Ecto neural progenitor cell (in vitro differentiated cells): Measurements from ENCODE around the gene NUB1.
A peak's percentile ranks its signal among the peaks of the same experiment; 100 is the strongest.

Experiments used
- DNase-seq: peaks from one replicate; pipeline ENCODE4 v3.0.0-alpha.2; 2018; ENCODE audit warnings: low spot score

Gene NUB1

DNA sequence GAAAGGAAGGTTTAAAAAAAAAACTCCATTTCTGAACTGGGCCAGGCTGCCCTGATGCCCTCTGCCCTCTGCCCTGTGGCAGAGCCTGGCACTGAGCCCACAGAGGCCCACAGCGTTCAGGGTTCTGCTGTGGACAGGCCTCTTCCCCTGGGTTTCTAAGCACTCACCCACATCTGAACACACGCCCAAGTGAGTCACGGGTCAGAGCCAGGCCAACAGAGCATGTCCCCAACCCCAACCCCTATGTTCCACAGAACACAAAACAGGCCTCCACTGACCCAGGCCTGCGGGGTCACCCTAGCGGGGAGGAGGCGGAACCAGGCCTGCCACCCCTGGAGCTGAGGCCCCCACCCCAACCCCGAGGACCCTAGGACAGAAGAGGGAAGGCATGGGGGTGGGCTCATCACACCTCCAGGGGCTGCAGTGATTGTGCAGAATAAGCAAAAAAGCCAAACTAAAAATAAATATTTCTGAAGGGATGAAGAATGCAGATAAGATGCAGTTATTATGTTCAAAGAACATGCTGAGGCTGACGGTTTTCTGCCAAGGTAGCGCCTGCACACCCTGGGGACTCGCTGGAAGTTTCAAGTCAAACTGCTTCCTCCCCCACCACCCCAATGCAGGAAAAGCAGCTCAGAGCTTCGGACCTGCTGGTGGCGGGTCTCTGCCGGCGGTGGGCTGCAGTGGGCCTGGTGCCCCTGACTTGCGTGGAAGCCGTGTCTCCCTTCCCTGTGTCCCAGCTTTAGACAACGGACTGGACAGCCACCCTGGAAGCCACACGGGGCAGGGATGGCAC lies 62.8 kb downstream of the NUB1 start:
- DNase-seq: no peak

- DNase-seq: no peak
These were observed 63.4 kb downstream of the NUB1 start for GRCh38 chr7:151405056-151405455.

- no peak for DNase-seq
These were observed 64.0 kb downstream of the NUB1 start for GRCh38 chr7:151405588-151405987.

- no peak for DNase-seq
These were observed 64.7 kb downstream of the NUB1 start for GRCh38 chr7:151406051-151406875.

GRCh38 chr7:151406886-151407583 lies 65.4 kb downstream of the NUB1 start:
- no peak for DNase-seq

- no peak for DNase-seq
These were observed 66.9 kb downstream of the NUB1 start for GRCh38 chr7:151408498-151408838.

GRCh38 chr7:151408839-151409666 lies 67.4 kb downstream of the NUB1 start:
- DNase-seq: peak; percentile 69

- DNase-seq: peak; percentile 77
These were observed 68.2 kb downstream of the NUB1 start, which contains the start of gene WDR86 for GRCh38 chr7:151409667-151410404. Gene WDR86, minus strand, starts transcription at chr7:151410038. Its CDS starts 449 bp downstream, at chr7:151409589.

- DNase-seq: peak; percentile 69
These were observed 69.1 kb downstream of the NUB1 start for GRCh38 chr7:151410405-151411390.

GRCh38 chr7:151411551-151411950 lies 69.9 kb downstream of the NUB1 start:
- no peak for DNase-seq

GRCh38 chr7:151412318-151412717 lies 70.7 kb downstream of the NUB1 start:
- no peak for DNase-seq

- no peak for DNase-seq
These were observed 71.6 kb downstream of the NUB1 start for GRCh38 chr7:151413241-151413640.

DNA sequence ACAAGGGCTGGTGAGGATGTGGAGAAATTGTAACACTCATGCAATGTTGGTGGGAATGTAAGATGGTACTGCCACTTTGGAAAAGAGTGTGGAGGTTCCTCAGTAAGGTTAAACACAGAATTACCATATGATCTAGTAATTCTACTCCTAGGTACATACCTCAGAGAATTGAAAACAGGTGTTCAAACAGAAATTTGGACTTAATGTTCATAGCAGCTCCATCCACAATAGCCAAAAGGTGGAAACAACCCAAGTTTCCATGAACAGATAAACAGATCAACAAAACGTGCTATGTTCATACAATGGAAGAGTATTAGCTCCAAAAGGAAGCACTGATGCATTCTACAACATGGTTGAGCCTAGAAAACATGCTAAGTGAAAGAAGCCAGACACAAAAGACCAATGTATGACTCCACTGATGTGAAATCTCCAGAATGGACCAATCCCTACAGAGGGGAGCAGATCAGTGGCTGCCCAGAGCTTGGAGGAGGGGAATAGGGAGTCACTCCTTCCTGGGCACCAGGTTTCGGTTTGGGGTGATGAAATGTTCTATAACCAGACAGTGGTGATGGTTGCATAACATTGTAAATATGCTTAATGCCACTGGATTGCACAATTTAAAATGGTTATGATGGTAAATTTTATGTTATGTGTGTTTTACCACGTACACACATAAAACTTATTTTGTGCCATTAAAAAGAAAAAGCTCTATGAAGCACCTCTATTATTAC lies 73.9 kb downstream of the NUB1 start:
- DNase-seq: no peak

- no peak for DNase-seq
These were observed 74.7 kb downstream of the NUB1 start for GRCh38 chr7:151416112-151416940.

DNA sequence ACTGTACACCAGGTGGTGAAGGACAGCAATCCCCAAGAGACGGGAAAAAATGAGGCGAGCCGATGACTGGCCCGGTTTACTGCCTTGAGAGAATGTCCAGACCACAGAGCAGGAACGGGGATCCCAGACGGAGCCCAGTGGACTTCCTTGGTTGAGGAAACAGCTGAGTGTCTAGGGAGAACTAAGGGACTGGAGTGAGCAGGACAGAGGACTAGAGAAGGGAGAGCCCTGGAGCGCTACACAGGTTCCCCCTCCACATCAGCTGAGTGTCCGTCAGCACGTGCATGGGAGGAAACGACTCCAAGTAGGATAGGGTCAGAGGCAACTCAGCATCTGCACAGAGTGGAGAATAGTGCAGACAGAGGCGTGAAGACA lies 75.3 kb downstream of the NUB1 start:
- DNase-seq: no peak

DNA sequence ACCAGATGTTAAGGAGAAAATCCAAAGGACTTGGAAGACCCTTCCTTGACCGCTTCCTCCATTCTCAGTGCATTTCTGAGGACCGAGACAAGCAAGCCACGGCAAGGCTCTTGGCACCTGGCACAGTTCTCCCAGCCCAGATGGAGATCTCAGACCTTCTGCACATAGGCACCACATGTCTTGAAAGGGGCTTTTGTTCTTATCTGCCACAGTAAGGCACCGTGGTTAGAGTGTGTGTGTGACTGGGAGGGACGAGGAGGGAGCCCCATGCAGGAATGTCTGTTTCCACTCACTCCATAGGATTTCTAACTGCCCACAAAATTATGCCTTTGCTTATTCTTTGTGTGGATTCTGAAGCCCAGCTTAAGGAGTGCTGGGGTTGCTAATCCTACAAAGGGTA lies 78.5 kb downstream of the NUB1 start:
- no peak for DNase-seq

DNA sequence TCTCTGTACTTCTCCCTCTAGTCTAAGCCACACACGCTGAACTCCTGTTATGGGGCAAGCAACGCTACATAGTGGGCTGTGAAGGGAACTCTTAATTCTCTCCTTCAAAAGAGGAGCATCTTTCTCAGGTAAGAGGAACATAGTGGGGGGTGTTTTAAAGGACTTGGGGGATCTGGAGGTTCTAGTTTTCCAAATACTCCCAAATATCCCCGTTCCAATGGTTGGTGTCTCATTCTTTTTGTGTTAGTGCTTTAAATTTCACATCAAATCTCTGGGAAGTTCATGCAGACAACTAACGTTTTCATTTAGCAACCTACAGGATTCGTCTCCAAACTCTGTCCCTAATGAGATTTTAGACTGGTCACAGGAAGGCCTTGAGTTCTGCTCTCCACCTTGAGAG lies 80.6 kb downstream of the NUB1 start:
- DNase-seq: no peak

DNA sequence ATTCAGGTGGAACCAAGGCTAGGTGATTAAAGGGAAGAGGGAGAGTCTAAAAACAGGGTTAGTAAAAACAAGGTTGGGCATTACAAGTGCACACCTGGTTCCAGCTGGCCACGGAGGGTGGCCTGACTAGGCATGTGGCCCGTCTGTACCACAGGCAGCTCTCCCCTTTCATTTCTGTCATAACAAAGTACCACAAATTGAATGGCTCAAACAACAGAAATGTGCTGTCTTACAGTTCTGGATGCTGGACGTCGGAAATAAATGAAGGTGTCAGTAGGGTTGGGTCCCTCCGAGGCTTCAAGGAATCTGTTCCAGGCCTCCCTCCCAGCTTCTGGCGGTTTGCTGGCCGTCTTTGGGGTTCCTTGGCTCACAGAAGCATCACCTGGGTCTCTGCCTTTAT lies 81.6 kb downstream of the NUB1 start:
- DNase-seq: no peak
